Lower lobe of right lung (tissue), 2 donors: Measurements from ENCODE around the gene SLC38A10. TPM values are rescaled to one million over a fixed set of nuclear protein-coding genes. Genes with fewer than 3 reads are reported as not detected.

Source experiments
- ATAC-seq, 2 donors: fragments of 200-7000 bp; cut with Tn5 transposase; one replicate each; pipeline ENCODE4 v1.9.1; 2020 to 2022; ENCODE audit warnings: mild to moderate bottlenecking in 2 of 2, moderate library complexity in 2 of 2
- DNase-seq: peaks from one replicate; pipeline ENCODE4 v3.0.0-alpha.2; 2020
- H3K27ac ChIP-seq: fragments of 200-600 bp; one replicate; pipeline ENCODE4 v1.8.0; 2022
- H3K27me3 ChIP-seq: fragments of 200-600 bp; one replicate; pipeline ENCODE4 v1.8.0; 2022; ENCODE audit warnings: low read depth
- H3K36me3 ChIP-seq: fragments of 200-600 bp; one replicate; pipeline ENCODE4 v1.8.0; 2022; ENCODE audit warnings: mild to moderate bottlenecking
- H3K4me1 ChIP-seq: fragments of 200-600 bp; one replicate; pipeline ENCODE4 v1.8.0; 2022
- H3K4me3 ChIP-seq: fragments of 200-600 bp; one replicate; pipeline ENCODE4 v1.8.0; 2022; ENCODE audit warnings: mild to moderate bottlenecking
- H3K9me3 ChIP-seq: fragments of 200-600 bp; one replicate; pipeline ENCODE4 v1.8.0; 2022
- intact Hi-C: fragments of 100-400 bp; cut with DNase I; formaldehyde crosslinking; loops from one replicate; pipeline ENCODE4 v1.11.0; 2022
- total RNA-seq: library from RNA; stranded (reverse); fragmentation: NEBNext Ultra II Directional; extraction: Animal tissue kit (Norgen Biotek cat#: 25700); gene quantifications from one replicate; pipeline ENCODE4 v1.2.1, GENCODE V29; 2021
- TF ChIP-seq, protein P1 (sequence below): fragments of 200-600 bp; IDR thresholded peaks from one replicate; pipeline ENCODE4 v1.8.0; 2022; ENCODE audit warnings: antibody characterized with exemption, mild to moderate bottlenecking
- donor health status: DM: no; HTN: yes; CAD: no; lungs with severe emphysema.

Gene SLC38A10
- total RNA-seq, 1 donor from 2014 or later: 98.1 TPM

DNA sequence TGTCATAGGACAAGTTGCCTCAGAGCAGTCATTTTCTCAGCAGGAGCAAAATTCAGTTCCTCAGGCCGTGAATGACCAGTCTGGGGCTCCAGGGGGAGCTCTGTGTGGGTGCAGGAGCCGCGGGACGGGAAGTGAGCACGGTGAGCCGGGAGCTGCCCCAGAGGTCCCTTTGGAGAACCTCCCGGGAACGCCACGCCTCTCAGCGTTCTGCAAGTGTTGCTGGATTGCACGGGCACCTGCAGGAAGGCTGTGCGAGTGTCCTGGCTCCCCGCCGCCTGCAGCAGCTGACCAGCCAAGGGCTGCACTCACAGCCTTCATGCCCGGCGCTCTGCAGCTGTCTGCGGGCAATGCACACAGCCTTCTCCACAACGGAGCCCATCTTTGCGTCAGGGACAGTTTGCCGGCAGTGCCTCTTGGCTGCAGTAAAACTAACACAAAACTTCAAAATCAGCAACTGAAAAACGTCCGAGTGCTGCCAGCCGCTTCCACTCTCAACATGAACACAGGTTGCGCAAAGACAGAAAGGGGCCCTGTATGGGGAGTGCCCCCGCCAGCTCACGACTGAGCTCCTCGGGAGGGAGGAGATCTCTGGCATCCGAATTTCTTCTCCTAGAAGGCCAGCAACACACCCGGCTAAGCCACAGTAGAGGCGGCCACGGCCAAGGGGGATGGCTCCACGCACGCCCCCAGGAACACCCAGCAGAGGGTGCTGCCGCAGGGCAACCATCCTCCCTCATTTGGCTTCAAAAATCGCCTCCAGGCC, 40.0 kb downstream of the SLC38A10 start:
- no peaks in the 10 kb centered on the region for H3K27me3 ChIP-seq
- DNase-seq (peak; percentile 95), ATAC-seq (peak; percentile 92 to 94)
- H3K36me3 ChIP-seq: peaks cover 62% of the 10 kb centered on the region
- TF ChIP-seq, protein P1, sequence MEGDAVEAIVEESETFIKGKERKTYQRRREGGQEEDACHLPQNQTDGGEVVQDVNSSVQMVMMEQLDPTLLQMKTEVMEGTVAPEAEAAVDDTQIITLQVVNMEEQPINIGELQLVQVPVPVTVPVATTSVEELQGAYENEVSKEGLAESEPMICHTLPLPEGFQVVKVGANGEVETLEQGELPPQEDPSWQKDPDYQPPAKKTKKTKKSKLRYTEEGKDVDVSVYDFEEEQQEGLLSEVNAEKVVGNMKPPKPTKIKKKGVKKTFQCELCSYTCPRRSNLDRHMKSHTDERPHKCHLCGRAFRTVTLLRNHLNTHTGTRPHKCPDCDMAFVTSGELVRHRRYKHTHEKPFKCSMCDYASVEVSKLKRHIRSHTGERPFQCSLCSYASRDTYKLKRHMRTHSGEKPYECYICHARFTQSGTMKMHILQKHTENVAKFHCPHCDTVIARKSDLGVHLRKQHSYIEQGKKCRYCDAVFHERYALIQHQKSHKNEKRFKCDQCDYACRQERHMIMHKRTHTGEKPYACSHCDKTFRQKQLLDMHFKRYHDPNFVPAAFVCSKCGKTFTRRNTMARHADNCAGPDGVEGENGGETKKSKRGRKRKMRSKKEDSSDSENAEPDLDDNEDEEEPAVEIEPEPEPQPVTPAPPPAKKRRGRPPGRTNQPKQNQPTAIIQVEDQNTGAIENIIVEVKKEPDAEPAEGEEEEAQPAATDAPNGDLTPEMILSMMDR: peak; percentile 65
- peaks cover 23% of the 10 kb centered on the region for H3K4me1 ChIP-seq
- no peaks in the 10 kb centered on the region for H3K9me3 ChIP-seq
- intact Hi-C loops: no loop called here
- H3K4me3 ChIP-seq: peak overlapping the region; percentile 26
- H3K27ac ChIP-seq: peak overlapping the region; percentile 39

DNA sequence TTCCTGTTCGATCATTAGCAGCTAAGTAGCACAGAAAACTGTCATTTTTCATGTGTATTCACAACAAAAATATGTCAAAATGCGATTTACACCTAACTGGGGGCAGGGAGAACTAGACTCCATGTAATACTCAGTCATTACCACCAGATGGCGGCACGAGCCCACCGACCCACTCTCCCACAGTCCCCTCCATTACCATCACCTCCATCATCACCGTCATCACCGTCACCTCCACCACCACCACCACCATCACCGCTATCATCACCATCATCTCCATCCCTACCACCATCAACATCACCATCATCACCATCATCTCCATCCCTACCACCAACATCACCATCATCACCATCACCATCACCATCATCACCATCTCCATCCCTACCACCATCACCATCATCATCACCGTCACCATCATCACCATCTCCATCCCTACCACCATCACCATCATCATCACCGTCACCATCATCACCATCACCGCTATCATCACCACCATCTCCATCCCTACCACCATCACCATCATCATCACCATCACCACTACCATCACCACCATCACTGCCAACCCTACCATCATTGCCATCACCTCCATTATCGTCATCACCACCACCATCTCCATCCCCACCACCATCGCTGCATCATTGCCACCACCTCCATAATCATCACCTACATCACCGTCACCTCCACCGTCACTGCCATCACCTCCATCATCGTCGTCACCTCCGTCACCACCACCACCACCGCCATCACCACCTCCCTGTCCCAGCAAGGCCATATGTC, 41.6 kb downstream of the SLC38A10 start:
- intact Hi-C loops: no loop called here
- Histone ChIP-seq H3K4me1 (peaks cover 23% of the 10 kb centered on the region), H3K27ac (no peak overlapping the region), H3K36me3 (peaks cover 54% of the 10 kb centered on the region), H3K27me3 (no peaks in the 10 kb centered on the region), H3K9me3 (no peaks in the 10 kb centered on the region), H3K4me3 (no peak overlapping the region)
- DNase-seq (peak; percentile 70), ATAC-seq (peak; percentile 39 to 45)
- TF ChIP-seq, protein P1: peak; percentile 74

DNA sequence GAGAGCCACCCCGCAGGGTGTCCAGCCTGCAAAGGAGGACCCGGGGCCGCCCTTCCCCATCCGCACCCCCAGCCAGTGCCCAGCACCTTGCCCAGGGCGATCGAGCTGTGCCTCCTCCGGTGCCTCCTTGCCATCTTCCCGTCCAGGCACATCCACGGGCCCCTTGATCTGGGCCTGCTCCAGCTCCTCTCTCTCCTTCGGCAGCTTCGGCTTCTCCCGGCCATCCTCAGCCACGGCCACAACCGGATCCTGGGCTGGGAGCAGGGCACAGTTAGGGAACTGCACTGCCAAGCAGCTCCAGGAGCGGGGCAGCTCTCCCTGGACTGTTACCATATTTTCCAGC, 42.1 kb downstream of the SLC38A10 start:
- intact Hi-C loops: no loop called here
- Histone ChIP-seq H3K36me3 (peaks cover 48% of the 10 kb centered on the region), H3K4me3 (no peak overlapping the region), H3K27me3 (no peaks in the 10 kb centered on the region), H3K27ac (no peak overlapping the region), H3K9me3 (no peaks in the 10 kb centered on the region), H3K4me1 (peaks cover 23% of the 10 kb centered on the region)
- TF ChIP-seq, protein P1: no peak
- ATAC-seq: no peak
- DNase-seq: no peak

DNA sequence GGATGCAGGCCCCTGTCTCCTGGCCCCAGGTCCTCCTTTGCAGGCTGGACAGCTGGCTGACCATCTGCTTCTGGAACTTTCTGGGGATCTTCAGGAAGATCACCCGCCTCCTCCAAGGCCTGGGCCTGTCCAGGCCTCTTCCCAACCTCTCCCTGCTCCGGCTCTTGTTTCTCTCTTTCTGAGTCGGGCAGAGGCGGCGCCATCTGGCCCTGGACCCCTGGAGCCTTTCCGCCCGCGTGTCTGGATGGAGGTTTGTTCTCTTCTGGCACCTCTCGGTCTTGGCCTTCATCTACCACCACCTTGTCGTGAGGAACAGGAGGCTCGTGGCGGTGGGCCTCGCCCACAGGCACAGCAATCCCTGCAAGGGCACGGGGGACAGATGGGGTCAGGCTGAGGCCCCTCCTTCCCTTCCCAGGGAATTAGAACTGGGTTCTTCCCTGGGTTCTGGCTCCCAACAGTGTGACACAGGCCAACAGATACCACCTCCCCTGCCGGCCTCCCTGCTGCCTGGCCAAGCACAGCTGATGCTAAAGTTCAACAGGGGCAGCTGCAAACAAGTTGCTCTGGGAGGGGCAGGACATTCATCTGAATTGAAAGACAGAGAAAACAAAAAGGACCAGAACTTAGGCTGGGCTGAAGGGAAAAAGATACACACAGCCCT, 42.7 kb downstream of the SLC38A10 start:
- TF ChIP-seq, protein P1: no peak
- Histone ChIP-seq H3K4me1 (peaks cover 23% of the 10 kb centered on the region), H3K27ac (no peak overlapping the region), H3K4me3 (no peak overlapping the region), H3K9me3 (no peaks in the 10 kb centered on the region), H3K27me3 (no peaks in the 10 kb centered on the region), H3K36me3 (peaks cover 43% of the 10 kb centered on the region)
- no peak for ATAC-seq
- DNase-seq: no peak
- intact Hi-C loops: no loop called here

DNA sequence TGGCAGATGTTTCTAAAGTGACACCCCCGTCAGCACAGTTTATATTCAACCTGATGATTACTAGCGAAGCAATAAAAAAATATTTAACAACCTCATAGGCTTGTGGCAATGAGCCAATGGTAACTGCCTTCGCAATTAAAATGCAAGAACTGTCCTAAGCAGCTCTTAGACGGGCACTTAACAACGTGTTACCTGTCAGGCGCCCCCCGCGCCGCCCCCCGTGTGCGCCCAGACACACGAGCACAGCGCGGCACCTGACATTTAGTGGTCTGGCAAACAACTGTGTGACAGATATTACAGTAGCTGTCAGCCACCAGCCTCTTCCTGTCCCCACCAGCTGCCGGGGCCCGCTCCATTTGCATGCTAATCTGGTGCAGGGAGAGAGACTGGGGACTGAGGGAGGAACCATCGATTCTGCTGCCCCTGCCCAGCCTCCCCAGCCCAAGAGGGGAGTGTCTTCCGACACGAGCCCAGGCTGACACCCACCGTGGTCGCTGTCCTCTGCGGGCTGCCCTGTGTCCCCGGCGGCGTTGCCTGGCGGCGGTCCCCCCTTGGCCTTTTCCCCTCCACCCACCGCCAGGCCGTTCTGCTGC, 43.3 kb downstream of the SLC38A10 start:
- peaks cover 43% of the 10 kb centered on the region for H3K36me3 ChIP-seq
- no peaks in the 10 kb centered on the region for H3K9me3 ChIP-seq
- peaks cover 23% of the 10 kb centered on the region for H3K4me1 ChIP-seq
- no peak overlapping the region for H3K27ac ChIP-seq
- DNase-seq (no peak), ATAC-seq (no peak)
- TF ChIP-seq, protein P1: no peak
- intact Hi-C loops: no loop called here
- H3K27me3 ChIP-seq: no peaks in the 10 kb centered on the region
- H3K4me3 ChIP-seq: no peak overlapping the region
